Upper lobe of left lung (tissue), 6 donors: Measurements from ENCODE around the gene PFKL. TPM values are rescaled to one million over a fixed set of nuclear protein-coding genes. Genes with fewer than 3 reads are reported as not detected.

ENCODE experiments used
- ATAC-seq, 2 donors: fragments of 200-7000 bp; cut with Tn5 transposase; one replicate each; pipeline ENCODE4 v1.9.1; 2022; ENCODE audit warnings: mild to moderate bottlenecking in 2 of 2, moderate library complexity in 2 of 2; ENCODE audit not compliant: low FRiP score in 2 of 2
- DNase-seq, 2 donors: peaks; one replicate each; pipeline ENCODE4 v3.0.0-alpha.2; 2019 to 2020
- H3K27ac ChIP-seq, 4 donors: fragments of 200-600 bp; sonication (generic); one replicate each; pipeline ENCODE4 v1.5.1; 2016 to 2019
- H3K27me3 ChIP-seq, 4 donors: fragments of 200-600 bp; sonication (generic); one replicate each; pipeline ENCODE4 v1.5.1; 2017 to 2019
- H3K36me3 ChIP-seq, 4 donors: fragments of 200-600 bp; sonication (generic); one replicate each; pipeline ENCODE4 v1.5.1; 2016 to 2019
- H3K4me1 ChIP-seq, 4 donors: fragments of 200-600 bp; sonication (generic); one replicate each; pipeline ENCODE4 v1.5.1; 2018 to 2019
- H3K4me3 ChIP-seq, 4 donors: fragments of 200-600 bp; sonication (generic); one replicate each; pipeline ENCODE4 v1.5.1; 2017 to 2019; ENCODE audit warnings: mild to moderate bottlenecking in 2 of 4, moderate library complexity in 1 of 4
- H3K9me3 ChIP-seq, 4 donors: fragments of 200-600 bp; sonication (generic); one replicate each; pipeline ENCODE4 v1.5.1; 2018 to 2019
- CTCF ChIP-seq, 6 experiments: fragments of 450-650 bp in 4 of 6; fragments of 200-600 bp in 2 of 6; sonication (generic) in 2 of 6; IDR thresholded peaks; one replicate each; pipeline ENCODE4 v1.5.1; 2016 to 2019; ENCODE audit warnings: antibody characterized with exemption in 6 of 6
- EP300 ChIP-seq, 4 donors: sonication (generic); formaldehyde crosslinking; IDR thresholded peaks; one replicate each; pipeline ENCODE4 v1.5.1; 2017; ENCODE audit warnings: antibody characterized with exemption in 4 of 4, control low read depth in 2 of 4
- POLR2A ChIP-seq, 4 donors: fragments of 450-650 bp; IDR thresholded peaks; one replicate each; pipeline ENCODE4 v1.5.1; 2016 to 2017; ENCODE audit warnings: antibody characterized with exemption in 4 of 4, mild to moderate bottlenecking in 2 of 4
- POLR2AphosphoS5 ChIP-seq, 2 donors: sonication (generic); formaldehyde crosslinking; IDR thresholded peaks; one replicate each; pipeline ENCODE4 v1.5.1; 2017; ENCODE audit warnings: antibody characterized with exemption in 2 of 2
- WGBS, 2 donors: methylation state at CpG; one replicate each; pipeline ENCODE4 v1.1.5; 2017 to 2018; 5-methylcytosine and 5-hydroxymethylcytosine counted together
- total RNA-seq, 6 donors: library from RNA; depleted of rRNA in 4 of 6; stranded (reverse); fragments of >200 nt in 4 of 6; gene quantifications; one replicate each; pipeline versions ENCODE4 v1.1.0 to v1.2.1, GENCODE V29; 2016 to 2021
- donor health status: DM: no; HTN: no; CAD: no; lungs with moderate emphysema.
- donor health status: DM: no; HTN: yes; CAD: no; lungs with severe emphysema.

The PFKL gene
- total RNA-seq, 6 donors from 2014 or later, result 69.8 to 157 (median 135) TPM

- Histone ChIP-seq H3K4me3 (no peak overlapping the region), H3K36me3 (peaks cover 13 to 60% (median 45%) of the 10 kb centered on the region in 4 donors), H3K4me1 (no peaks in the 10 kb centered on the region), H3K27me3 (no peaks in the 10 kb centered on the region), H3K9me3 (no peaks in the 10 kb centered on the region), H3K27ac (no peak overlapping the region)
- WGBS, 2 donors, result 77 to 82% methylated on average over 7 to 26 of the region's 26 CpGs
- no peak for ATAC-seq
- TF ChIP-seq POLR2A (IDR thresholded peaks at IDR 0.05) (no peak), POLR2AphosphoS5 (IDR thresholded peaks at IDR 0.05) (no peak), EP300 (IDR thresholded peaks at IDR 0.05) (no peak), CTCF (IDR thresholded peaks at IDR 0.05) (no peak)
- DNase-seq, result peak in 1 of 2 donors; percentile 73
Measured at GRCh38 chr21:44329086-44329889, 29.4 kb downstream of the PFKL start.

GRCh38 chr21:44329971-44330681, 30.3 kb downstream of the PFKL start:
- Histone ChIP-seq H3K4me1 (no peaks in the 10 kb centered on the region), H3K27ac (no peak overlapping the region), H3K36me3 (peaks cover 5 to 56% (median 38%) of the 10 kb centered on the region in 4 donors), H3K27me3 (no peaks in the 10 kb centered on the region), H3K4me3 (no peak overlapping the region), H3K9me3 (no peaks in the 10 kb centered on the region)
- 83 to 92% methylated on average over 4 to 39 of the region's 44 CpGs for WGBS, 2 donors
- no peak for TF ChIP-seq EP300 (IDR thresholded peaks at IDR 0.05)
- TF ChIP-seq CTCF (IDR thresholded peaks at IDR 0.05), result no peak
- no peak for TF ChIP-seq POLR2AphosphoS5 (IDR thresholded peaks at IDR 0.05)
- no peak for TF ChIP-seq POLR2A (IDR thresholded peaks at IDR 0.05)
- no peak for ATAC-seq
- peak in 1 of 2 donors; percentile 86 for DNase-seq

GRCh38 chr21:44330698-44331097, 30.8 kb downstream of the PFKL start:
- Histone ChIP-seq H3K4me3 (no peak overlapping the region), H3K4me1 (no peaks in the 10 kb centered on the region), H3K27ac (no peak overlapping the region), H3K9me3 (no peaks in the 10 kb centered on the region), H3K36me3 (peaks cover 4 to 55% (median 38%) of the 10 kb centered on the region in 4 donors), H3K27me3 (no peaks in the 10 kb centered on the region)
- ATAC-seq (no peak), DNase-seq (no peak)
- TF ChIP-seq POLR2AphosphoS5 (IDR thresholded peaks at IDR 0.05) (no peak), EP300 (IDR thresholded peaks at IDR 0.05) (no peak), CTCF (IDR thresholded peaks at IDR 0.05) (no peak), POLR2A (IDR thresholded peaks at IDR 0.05) (no peak)
- WGBS, 2 donors, result 76 to 82% methylated on average over 14 to 18 of the region's 18 CpGs

GRCh38 chr21:44331209-44331608, 31.4 kb downstream of the PFKL start:
- ATAC-seq, result no peak
- TF ChIP-seq POLR2A (IDR thresholded peaks at IDR 0.05) (no peak), CTCF (IDR thresholded peaks at IDR 0.05) (no peak), POLR2AphosphoS5 (IDR thresholded peaks at IDR 0.05) (no peak), EP300 (IDR thresholded peaks at IDR 0.05) (no peak)
- WGBS, 2 donors, result 83 to 92% methylated on average over 1 to 16 of the region's 16 CpGs
- H3K36me3 ChIP-seq, result peaks cover 4 to 53% (median 35%) of the 10 kb centered on the region in 4 donors
- no peaks in the 10 kb centered on the region for H3K27me3 ChIP-seq
- peak in 1 of 2 donors; percentile 74 for DNase-seq
- no peaks in the 10 kb centered on the region for H3K9me3 ChIP-seq
- no peaks in the 10 kb centered on the region for H3K4me1 ChIP-seq
- no peak overlapping the region for H3K27ac ChIP-seq
- no peak overlapping the region for H3K4me3 ChIP-seq
